ENCODE results near the gene ARHGEF1.
"Not testable (repeated sequence)": the region's sequence is repeated elsewhere in the genome, so short reads cannot be mapped to it uniquely, and the experiment has no call there.

The ARHGEF1 gene

GRCh38 chr19:41869374-41869955 is 13.5 kb upstream of the ARHGEF1 start:
- no peak for DNase-seq (ENCODE audit: low spot score in 2 of 2)
- Mint-ChIP-seq H3K4me3 (no peak overlapping the region), H3K36me3 (peaks cover 13% of the 10 kb centered on the region), H3K27me3 (no peaks in the 10 kb centered on the region), H3K27ac (peak overlapping the region; percentile 93), H3K9me3 (no peaks in the 10 kb centered on the region), H3K4me1 (peaks cover 46% of the 10 kb centered on the region)
- no peak for ATAC-seq (ENCODE audit: low read depth)

DNA sequence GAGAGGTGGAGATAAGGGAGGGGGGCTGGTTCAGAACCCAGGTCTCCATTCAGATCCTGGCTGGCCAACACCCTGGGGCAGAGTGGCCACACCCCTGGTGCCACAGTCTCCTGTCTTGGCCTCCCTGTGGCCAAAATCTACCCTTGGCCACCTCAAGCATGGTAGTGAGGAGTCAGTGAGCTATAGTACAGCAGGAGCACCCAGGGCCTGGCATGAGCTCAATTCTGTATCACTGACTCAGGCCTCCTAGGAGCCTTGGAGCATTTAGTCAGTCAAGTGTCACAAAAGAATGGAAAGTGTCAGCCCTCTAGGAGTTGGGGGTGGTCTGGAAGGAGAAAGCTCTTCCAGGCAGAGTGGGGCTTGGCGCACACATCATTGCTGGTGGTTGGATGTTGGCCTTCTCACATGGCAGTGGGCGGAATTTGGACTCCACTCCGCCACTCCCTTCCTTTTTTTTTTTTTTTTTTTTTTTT is 12.5 kb upstream of the ARHGEF1 start:
- Mint-ChIP-seq H3K4me3 (peak overlapping the region; percentile 29), H3K27ac (peak overlapping the region; percentile 93)

GRCh38 chr19:41871573-41872383 is 11.2 kb upstream of the ARHGEF1 start:
- Mint-ChIP-seq H3K27me3 (no peaks in the 10 kb centered on the region), H3K9me3 (no peaks in the 10 kb centered on the region), H3K4me1 (peaks cover 48% of the 10 kb centered on the region), H3K27ac (peak overlapping the region; percentile 93), H3K4me3 (peak overlapping the region; percentile 65), H3K36me3 (peaks cover 13% of the 10 kb centered on the region)
- ATAC-seq (ENCODE audit: low read depth) (peak; percentile 38), DNase-seq (ENCODE audit: low spot score in 2 of 2) (peak; percentile 43 to 45)

More for the DNA sequence above, 12.5 kb upstream of the ARHGEF1 start:
- DNase-seq (ENCODE audit: low spot score in 2 of 2) (no peak), ATAC-seq (ENCODE audit: low read depth) (no peak)
- Mint-ChIP-seq H3K4me1 (peaks cover 47% of the 10 kb centered on the region), H3K27me3 (no peaks in the 10 kb centered on the region), H3K9me3 (no peaks in the 10 kb centered on the region), H3K36me3 (peaks cover 13% of the 10 kb centered on the region)

- no peak for ATAC-seq (ENCODE audit: low read depth)
- H3K27me3 Mint-ChIP-seq = no peaks in the 10 kb centered on the region
- DNase-seq (ENCODE audit: low spot score in 2 of 2) = no peak
- H3K4me1 Mint-ChIP-seq = peaks cover 48% of the 10 kb centered on the region
- no peaks in the 10 kb centered on the region for H3K9me3 Mint-ChIP-seq
- H3K36me3 Mint-ChIP-seq = peaks cover 16% of the 10 kb centered on the region
- H3K4me3 Mint-ChIP-seq = peak overlapping the region; percentile 44
- no peak overlapping the region for H3K27ac Mint-ChIP-seq
These were observed 10.6 kb upstream of the ARHGEF1 start for GRCh38 chr19:41872384-41872774.

DNA sequence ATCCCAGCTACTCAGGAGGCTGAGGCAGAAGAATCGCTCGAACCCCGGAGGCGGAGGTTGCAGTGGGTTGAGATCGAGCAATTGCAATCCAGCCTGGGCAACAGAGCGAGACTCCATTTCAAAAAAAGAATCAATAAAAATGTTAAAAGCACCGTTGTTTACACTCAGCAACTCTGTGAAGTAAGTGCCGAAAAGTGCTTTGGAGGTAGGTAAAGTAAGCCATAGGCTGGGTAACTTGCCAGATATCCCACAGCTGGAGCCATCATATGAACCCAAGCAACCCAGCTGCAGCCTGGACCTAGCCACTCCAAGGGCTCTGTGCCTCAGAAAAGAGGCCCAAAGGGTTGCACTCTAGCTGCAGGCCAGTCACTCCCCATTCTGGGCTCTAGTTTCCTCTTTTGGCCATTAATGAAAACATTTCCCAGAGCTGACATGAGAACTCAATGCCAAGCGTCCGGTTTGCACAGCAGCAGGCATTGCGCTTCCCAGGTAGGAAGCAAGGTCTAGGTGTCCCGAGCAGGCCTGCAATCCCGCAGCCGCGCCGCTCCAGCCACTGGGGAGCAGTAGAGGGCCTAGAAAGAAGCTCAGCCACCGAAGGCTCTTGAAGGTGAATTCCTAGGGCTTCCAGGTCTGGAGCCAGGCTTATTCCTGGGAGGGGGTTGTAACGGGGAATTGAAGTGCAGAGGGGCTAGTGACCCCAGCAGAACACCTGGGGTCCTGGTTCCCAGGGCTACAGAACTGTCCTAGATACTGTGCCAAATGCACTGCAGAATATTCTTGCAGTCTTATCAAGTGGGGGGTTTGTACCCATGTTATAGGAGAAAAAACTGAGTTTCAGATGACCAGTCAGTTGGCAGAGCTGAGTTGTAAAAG is 10.0 kb upstream of the ARHGEF1 start:
- Mint-ChIP-seq H3K27me3 (no peaks in the 10 kb centered on the region), H3K36me3 (peaks cover 20% of the 10 kb centered on the region), H3K4me3 (peak overlapping the region; percentile 45), H3K9me3 (no peaks in the 10 kb centered on the region), H3K4me1 (peaks cover 44% of the 10 kb centered on the region), H3K27ac (peak overlapping the region; percentile 89)
- no peak for ATAC-seq (ENCODE audit: low read depth)
- DNase-seq (ENCODE audit: low spot score in 2 of 2) = peak; percentile 63 to 72

DNA sequence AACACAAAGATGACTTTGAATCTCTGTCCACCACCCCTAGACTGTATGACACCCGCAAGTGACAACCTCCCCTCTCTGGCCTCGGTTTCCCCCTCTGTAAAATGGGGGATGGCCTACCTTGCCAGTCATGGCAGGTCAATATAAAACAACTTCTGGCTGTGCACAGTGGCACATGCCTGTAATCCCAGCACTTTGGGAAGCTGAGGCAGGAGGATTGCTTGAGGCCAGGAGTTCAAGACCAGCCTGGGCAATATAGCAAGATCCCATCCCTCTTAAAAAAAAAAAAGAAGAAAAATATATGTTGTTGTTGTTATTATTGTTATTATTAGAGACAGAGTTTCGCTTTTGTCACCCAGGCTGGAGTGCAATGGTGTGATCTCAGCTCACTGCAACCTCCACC is 7.0 kb upstream of the ARHGEF1 start:
- Mint-ChIP-seq H3K36me3 (peaks cover 31% of the 10 kb centered on the region), H3K4me1 (peaks cover 38% of the 10 kb centered on the region)

GRCh38 chr19:41876847-41877832 is 5.8 kb upstream of the ARHGEF1 start, which contains the start of gene CD79A:
TSS of gene CD79A (plus strand) at chr19:41877279. CDS start at chr19:41877305, 26 bp downstream.
- peaks cover 34% of the 10 kb centered on the region for H3K4me1 Mint-ChIP-seq
- H3K27ac Mint-ChIP-seq = peak within 1 kb of the TSS; percentile 99
- ATAC-seq (ENCODE audit: low read depth) (peak; percentile 72), DNase-seq (ENCODE audit: low spot score in 2 of 2) (peak; percentile 84 to 93)
- peak within 1 kb of the TSS; percentile 100 for H3K4me3 Mint-ChIP-seq
- H3K9me3 Mint-ChIP-seq = no peaks in the 10 kb centered on the region
- H3K27me3 Mint-ChIP-seq = no peaks in the 10 kb centered on the region
- H3K36me3 Mint-ChIP-seq = peaks cover 34% of the 10 kb centered on the region

More for the DNA sequence above, 7.0 kb upstream of the ARHGEF1 start:
- not testable (repeated sequence) for DNase-seq (ENCODE audit: low spot score in 2 of 2); ATAC-seq (ENCODE audit: low read depth); H3K9me3 Mint-ChIP-seq; H3K27me3 Mint-ChIP-seq
- H3K4me3 Mint-ChIP-seq = peak overlapping the region; percentile 100
- peak overlapping the region; percentile 99 for H3K27ac Mint-ChIP-seq

DNA sequence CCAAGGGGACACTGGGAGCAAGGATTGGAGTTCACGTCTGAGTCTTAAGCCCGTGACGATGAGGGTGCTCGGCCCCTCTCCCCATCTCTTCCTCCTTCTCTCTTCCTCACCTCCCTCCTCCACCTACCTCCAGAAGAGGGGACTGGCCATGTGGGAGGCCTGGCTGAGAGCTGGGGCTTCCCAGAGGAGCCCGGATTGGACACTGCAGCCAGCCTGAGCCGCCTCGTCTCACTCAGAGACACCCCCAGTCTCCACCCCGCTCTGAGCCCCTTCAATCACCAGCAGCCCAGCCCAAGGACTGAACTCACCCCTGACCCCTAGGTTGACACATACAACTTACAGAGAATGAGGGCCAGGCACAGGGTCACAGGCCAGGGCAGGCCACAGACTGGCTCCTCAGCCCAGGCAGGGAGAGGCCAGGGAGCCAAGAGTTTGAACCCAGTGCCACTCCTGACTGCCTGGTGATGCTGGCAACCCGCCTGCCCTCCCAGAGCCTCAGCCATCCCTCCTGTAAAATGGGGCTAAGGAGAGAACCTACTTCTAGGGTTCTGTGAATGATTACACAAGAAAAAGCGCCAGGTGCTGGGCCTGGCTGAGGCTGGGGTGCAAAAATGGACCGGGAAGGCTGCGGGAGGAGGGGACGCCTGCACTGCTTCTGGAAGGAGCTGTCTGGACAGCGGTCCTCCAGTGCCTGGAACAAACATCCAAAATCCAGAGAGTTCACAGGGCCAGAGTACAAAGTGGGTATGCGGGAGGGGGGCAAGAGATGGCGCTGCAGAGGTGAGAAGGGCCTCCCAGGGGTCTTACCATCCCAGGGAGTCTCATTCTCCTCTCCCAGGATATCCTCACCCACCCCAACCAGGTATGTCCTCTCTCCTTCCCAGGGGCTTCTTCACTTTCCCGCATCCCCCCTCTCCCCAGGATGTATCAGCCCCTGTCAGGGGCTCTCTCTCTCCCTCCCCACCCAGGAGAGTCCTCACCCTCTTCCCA is 4.8 kb upstream of the ARHGEF1 start:
- DNase-seq (ENCODE audit: low spot score in 2 of 2) (no peak), ATAC-seq (ENCODE audit: low read depth) (no peak)
- Mint-ChIP-seq H3K27me3 (no peaks in the 10 kb centered on the region), H3K27ac (peak overlapping the region; percentile 99), H3K36me3 (peaks cover 39% of the 10 kb centered on the region), H3K9me3 (no peaks in the 10 kb centered on the region), H3K4me1 (peaks cover 31% of the 10 kb centered on the region), H3K4me3 (peak overlapping the region; percentile 100)

DNA sequence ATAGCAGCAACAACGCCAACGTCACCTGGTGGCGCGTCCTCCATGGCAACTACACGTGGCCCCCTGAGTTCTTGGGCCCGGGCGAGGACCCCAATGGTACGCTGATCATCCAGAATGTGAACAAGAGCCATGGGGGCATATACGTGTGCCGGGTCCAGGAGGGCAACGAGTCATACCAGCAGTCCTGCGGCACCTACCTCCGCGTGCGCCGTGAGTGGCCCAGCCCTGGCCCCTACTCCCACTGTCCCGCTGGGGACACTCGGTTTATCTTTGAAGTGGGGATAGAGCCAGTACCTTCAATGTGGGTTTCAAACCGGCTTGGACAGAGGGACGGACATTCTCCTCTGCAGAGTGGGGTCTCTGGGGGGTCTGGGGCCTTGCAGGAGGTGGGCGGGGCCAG is 3.9 kb upstream of the ARHGEF1 start:
- Mint-ChIP-seq H3K9me3 (no peaks in the 10 kb centered on the region), H3K4me3 (peak overlapping the region; percentile 100), H3K27me3 (no peaks in the 10 kb centered on the region), H3K27ac (peak overlapping the region; percentile 99), H3K36me3 (peaks cover 43% of the 10 kb centered on the region), H3K4me1 (peaks cover 35% of the 10 kb centered on the region)
- no peak for DNase-seq (ENCODE audit: low spot score in 2 of 2)
- no peak for ATAC-seq (ENCODE audit: low read depth)

DNA sequence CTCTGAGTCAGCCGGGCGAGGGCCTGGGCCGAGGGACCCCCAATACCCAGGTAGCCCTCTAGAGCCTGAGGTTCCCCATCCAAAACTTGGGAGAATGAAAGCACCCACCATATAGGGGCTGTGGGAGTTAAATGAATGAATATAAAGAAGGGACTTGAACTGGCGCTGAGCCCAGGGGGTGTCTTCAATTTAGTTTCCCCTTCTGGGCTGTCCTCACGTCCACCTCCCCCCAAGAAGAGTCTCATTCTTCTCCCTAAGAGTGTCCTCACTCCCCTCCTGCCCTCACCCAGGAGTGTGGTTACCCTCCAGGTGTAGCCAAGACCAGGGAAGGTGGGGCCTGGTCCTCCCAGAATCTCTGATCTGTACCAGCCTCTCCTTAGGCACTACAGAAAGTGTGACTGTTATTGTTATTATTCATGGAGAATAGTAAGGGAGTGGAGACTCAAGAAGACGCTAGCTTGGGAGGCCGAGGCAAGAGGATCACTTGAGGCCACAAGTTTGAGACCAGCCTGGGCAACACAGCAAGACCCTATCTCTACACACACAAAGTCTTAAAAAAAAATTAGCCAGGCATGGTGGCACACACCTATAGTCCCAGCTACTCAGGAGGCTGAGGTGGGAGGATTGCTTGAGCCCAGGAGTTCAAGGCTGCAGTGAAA is 3.2 kb upstream of the ARHGEF1 start:
- ATAC-seq (ENCODE audit: low read depth) (no peak), DNase-seq (ENCODE audit: low spot score in 2 of 2) (no peak)
- Mint-ChIP-seq H3K27me3 (no peaks in the 10 kb centered on the region), H3K4me3 (peak overlapping the region; percentile 100), H3K4me1 (peaks cover 37% of the 10 kb centered on the region), H3K36me3 (peaks cover 43% of the 10 kb centered on the region), H3K27ac (peak overlapping the region; percentile 99), H3K9me3 (no peaks in the 10 kb centered on the region)

GRCh38 chr19:41880329-41880708 is 2.7 kb upstream of the ARHGEF1 start:
- peaks cover 42% of the 10 kb centered on the region for H3K4me1 Mint-ChIP-seq
- ATAC-seq (ENCODE audit: low read depth) (no peak), DNase-seq (ENCODE audit: low spot score in 2 of 2) (no peak)
- H3K27ac Mint-ChIP-seq = peak overlapping the region; percentile 99
- H3K36me3 Mint-ChIP-seq = peaks cover 43% of the 10 kb centered on the region
- no peaks in the 10 kb centered on the region for H3K9me3 Mint-ChIP-seq
- H3K4me3 Mint-ChIP-seq = peak overlapping the region; percentile 100
- no peaks in the 10 kb centered on the region for H3K27me3 Mint-ChIP-seq

DNA sequence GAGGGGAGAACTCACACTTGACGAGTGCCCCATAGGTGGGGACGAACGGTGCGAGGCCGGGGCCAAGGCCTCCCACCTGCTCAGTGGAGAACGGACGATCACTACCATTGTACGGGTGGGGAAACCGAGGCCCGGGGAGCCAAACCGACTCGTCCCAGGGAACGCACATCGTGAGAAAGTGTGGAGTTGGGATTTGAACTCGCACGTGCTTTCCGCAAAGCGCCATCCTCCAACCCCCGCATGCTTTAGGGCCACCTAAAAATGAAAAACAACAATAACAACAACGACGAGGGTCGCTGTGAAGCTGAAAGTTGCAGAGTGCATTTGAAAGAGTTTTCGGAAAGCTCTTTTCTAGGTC is 458 bp downstream of the ARHGEF1 start:
- Mint-ChIP-seq H3K36me3 (peaks cover 37% of the 10 kb centered on the region), H3K4me1 (peaks cover 59% of the 10 kb centered on the region), H3K9me3 (no peaks in the 10 kb centered on the region), H3K27me3 (no peaks in the 10 kb centered on the region), H3K4me3 (peak overlapping the region; percentile 98), H3K27ac (peak overlapping the region; percentile 96)
- no peak for DNase-seq (ENCODE audit: low spot score in 2 of 2)
- ATAC-seq (ENCODE audit: low read depth) = peak; percentile 0

Data from memory B cell (primary cell).